ENCODE measurements around the gene ACACB.

The ACACB gene

DNA sequence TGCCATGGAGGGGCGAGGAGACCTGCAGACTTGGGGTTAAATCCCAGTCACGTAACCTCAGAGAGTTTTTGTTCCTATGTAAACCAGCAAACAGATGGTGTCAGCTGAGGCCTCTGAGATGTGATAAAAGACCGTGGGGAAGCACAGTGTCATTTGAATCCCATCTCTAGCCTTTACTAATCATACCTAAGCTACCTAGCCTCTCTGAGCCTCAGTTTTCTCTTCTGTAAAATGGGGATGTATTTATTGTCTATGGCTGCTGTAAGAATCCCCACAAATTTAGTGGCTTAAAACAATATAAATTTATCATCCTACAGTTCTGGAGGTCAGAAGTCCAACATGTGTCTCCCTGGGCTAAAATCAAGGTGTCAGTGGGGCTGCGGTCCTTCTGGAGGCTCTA lies 158.8 kb downstream of the ACACB start:
- no peak for DNase-seq (ENCODE audit: low read depth in 2 of 3, low spot score in 1 of 3)

DNA sequence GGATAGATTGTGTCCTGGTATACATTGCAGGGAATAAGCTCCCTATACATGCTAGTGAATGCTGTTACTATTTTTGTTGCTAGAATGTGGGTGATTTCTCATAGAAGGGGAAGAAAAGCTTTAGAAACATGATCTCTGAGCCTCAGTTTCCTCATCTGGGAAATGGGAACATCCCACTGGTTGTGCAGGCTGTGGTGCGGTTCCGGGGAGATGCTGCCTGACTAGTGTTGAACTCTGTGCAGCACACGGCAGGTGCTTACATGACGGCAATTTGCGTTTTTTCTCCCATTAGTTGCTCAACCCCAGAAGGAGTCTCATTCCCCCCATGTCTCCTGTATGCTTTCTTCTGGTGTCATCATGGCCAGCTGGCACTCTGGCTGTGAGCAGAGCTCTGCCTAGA lies 159.8 kb downstream of the ACACB start:
- DNase-seq (ENCODE audit: low read depth in 2 of 3, low spot score in 1 of 3) = no peak

GRCh38 chr12:109277255-109277898 lies 161.0 kb downstream of the ACACB start:
- no peak for DNase-seq (ENCODE audit: low read depth in 2 of 3, low spot score in 1 of 3)

GRCh38 chr12:109277899-109278762 lies 161.7 kb downstream of the ACACB start:
- no peak for DNase-seq (ENCODE audit: low read depth in 2 of 3, low spot score in 1 of 3)

- DNase-seq (ENCODE audit: low read depth in 2 of 3, low spot score in 1 of 3) = no peak
These were observed 162.5 kb downstream of the ACACB start for GRCh38 chr12:109278912-109279311.

DNA sequence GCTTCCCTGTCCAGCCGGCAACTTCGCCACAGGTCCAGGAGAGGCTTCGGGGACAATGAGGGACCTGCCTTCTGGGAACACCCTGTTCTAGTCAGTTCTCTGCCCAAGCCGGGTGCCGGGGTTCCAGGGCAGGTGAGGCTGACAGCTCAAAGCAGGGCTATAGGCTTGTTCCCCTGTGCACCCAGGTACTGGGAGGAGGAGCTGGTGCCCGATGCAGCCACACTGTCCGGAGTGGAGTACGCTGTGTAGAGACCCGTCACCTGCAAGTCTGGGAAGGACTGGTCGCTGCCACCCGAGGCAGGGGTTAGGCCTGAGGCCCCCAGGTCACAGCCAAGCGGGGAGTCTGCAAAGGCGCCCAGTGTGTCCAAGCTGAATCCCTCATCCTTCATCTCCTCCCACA lies 163.1 kb downstream of the ACACB start:
- no peak for DNase-seq (ENCODE audit: low read depth in 2 of 3, low spot score in 1 of 3)

- no peak for DNase-seq (ENCODE audit: low read depth in 2 of 3, low spot score in 1 of 3)
These were observed 165.1 kb downstream of the ACACB start for GRCh38 chr12:109281452-109281851.

DNA sequence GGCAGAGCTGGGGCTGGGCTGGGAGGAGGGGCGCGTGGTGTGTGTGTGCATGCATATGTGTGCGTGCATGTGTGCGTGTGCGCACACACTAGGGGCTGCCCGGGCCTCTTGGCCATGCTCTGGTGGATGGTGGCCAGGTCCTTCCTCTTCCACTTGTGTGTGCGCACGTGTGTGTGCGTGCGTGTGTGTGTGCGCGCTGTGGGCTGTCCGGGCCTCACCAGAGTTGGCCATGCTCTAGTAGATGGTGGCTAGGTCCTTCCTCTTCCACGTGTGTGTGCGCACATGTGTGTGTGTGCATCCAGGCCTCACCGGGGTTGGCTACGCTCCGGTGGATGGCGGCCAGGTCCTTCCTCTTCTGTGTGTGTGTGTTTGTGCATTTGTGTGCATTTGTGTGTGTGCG lies 168.0 kb downstream of the ACACB start:
- DNase-seq (ENCODE audit: low read depth in 2 of 3, low spot score in 1 of 3) = no peak

DNA sequence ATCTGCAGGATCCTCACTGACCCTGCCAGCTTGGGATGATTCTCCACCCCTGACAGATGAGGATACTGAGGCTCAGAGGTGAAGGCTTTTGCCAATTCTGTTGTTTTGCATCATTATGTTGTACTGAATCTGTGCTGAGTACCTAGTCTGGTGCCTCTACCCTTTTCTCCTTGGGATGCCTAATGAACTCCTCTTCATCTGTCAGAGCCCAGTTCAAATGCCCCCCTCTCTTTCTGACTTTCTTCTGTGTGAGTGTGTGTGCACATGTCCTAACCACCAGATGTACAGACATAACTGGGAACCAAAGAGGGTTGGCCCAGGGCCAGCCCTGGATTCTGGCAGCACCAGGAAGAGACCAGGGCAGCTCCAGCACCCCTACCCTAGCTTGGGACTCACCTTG lies 169.9 kb downstream of the ACACB start:
- DNase-seq (ENCODE audit: low read depth in 2 of 3, low spot score in 1 of 3) = no peak

- DNase-seq (ENCODE audit: low read depth in 2 of 3, low spot score in 1 of 3) = no peak
These were observed 170.3 kb downstream of the ACACB start for GRCh38 chr12:109286652-109287051.

DNA sequence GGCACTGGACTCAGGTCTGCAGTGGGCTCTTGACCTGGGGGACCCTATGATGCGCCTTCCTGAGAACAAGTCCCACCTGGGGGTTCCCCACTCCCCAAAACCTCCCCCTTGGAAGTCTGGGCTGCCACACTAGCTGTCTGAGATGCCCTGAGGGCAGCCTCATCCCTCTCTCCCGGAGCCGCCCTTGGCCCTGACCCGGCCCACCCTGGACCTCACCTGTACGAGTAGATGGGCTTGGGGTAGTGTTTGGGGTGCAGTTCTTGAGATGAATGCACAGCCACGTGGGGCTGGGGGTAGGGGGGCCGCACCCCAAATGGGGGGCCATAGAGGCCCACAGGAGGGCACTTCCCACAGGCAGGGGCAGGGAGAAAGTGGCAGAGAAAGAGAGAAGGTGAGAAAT lies 170.8 kb downstream of the ACACB start:
- DNase-seq (ENCODE audit: low read depth in 2 of 3, low spot score in 1 of 3) = no peak

GRCh38 chr12:109287811-109288469 lies 171.6 kb downstream of the ACACB start:
- DNase-seq (ENCODE audit: low read depth in 2 of 3, low spot score in 1 of 3) = no peak

- no peak for DNase-seq (ENCODE audit: low read depth in 2 of 3, low spot score in 1 of 3)
These were observed 172.2 kb downstream of the ACACB start for GRCh38 chr12:109288571-109288970.

DNA sequence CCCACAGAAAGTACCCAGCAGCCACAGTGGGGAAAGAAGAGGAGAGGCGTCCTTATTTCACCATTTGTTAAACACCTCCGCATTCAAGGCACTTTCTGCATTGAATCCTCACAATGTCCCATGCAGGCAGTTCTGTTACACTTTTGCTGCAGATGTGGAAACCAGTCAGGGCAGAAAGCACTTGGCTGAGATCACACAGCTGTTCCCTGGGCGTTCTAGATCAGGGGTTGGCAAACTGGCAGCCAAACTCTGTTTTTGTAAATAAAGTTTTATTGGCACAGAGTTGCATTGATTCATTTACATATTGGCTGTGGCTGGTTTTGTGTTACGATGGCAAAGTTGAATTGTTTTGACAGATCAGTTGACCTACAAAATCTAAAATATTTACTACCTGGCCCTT lies 172.6 kb downstream of the ACACB start:
- DNase-seq (ENCODE audit: low read depth in 2 of 3, low spot score in 1 of 3) = no peak

- DNase-seq (ENCODE audit: low read depth in 2 of 3, low spot score in 1 of 3) = no peak
These were observed 173.2 kb downstream of the ACACB start for GRCh38 chr12:109289551-109289950.

- no peak for DNase-seq (ENCODE audit: low read depth in 2 of 3, low spot score in 1 of 3)
These were observed 173.7 kb downstream of the ACACB start for GRCh38 chr12:109290061-109290460.

DNA sequence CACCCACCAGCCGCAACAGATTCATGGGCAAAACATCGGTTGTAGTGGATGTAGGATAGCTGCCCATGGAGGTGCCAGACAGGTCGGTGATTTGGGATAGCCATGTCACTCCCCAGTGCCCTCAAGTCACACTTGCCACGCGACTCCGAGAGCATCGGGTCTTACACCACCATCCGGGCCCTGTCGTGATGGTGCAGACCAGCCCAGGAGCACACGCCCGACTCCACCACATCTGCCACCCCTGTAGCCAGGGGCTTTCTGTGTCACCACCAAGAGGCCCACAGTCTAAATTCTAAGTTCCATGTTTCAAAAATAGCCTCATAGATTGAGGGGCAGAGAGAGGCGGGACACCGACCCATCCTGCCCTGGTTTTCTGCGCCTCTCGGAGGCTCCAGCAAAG lies 174.7 kb downstream of the ACACB start:
- DNase-seq (ENCODE audit: low read depth in 2 of 3, low spot score in 1 of 3) = no peak

DNA sequence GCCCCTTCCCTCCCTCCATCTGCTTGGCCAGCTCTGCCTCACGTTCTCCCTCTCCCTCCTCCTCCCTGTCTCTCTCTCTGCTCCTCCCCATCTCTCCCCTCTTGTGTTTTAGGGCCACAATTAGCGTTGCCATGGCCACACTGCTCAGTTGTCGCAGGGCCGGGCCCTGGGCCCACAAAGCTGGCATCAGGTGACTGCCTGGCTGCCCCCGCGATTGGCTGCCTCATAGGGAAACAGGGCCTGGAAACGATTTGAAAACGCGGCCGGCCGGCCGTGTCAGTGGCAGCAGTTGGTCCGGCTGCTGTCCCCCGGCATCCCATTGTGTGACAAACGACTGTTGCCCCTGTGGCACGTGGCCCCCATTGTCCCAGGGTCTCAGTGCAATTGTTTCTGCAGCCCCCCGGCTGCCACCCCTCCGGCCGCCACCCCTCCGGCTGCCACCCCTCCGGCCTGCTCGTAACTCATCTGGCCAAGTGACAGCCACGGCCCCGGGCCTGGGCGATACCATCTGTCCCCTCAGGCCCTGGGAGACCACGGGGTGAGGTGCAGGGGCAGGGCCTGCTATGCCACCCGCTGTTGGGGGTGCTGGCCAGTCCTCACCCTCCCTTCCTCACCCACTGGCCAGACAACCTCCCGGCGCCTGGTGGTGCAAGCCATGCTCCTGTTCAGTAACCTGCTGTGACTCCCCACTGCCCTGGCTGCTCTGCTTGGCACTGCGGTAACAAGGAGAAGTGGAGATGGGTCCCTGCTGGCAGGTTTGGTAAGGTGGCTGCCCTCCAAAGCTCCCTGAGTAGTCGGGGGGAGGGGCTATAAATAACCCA lies 175.3 kb downstream of the ACACB start:
- DNase-seq (ENCODE audit: low read depth in 2 of 3, low spot score in 1 of 3) = no peak

- no peak for DNase-seq (ENCODE audit: low read depth in 2 of 3, low spot score in 1 of 3)
These were observed 175.9 kb downstream of the ACACB start for GRCh38 chr12:109292342-109292711.

- no peak for DNase-seq (ENCODE audit: low read depth in 2 of 3, low spot score in 1 of 3)
These were observed 176.7 kb downstream of the ACACB start for GRCh38 chr12:109293106-109293505.

DNA sequence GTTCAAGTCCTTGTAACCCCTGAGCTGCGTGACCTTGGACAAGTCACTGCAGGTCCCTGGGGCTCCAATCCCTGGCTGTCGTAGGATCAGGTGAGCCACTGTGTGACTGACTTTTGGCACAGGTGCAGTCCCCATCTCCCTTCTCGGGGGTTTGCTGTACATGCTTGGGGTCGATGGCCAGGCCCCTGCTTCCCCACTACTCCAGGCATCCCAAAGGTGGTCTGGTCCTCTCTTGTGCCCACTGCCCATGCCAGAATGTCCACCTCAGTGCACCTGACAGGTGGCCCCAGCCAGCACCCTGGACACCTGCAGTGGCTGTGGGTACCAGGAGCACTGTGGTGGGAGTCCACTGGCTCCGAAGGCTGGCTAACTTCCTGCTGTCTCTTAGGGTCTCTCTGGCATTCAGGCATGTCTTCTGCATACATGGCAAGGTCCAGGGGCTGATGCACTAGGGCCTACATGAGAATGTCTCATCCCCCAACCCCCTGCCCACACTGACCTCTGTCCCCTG lies 178.0 kb downstream of the ACACB start:
- no peak for DNase-seq (ENCODE audit: low read depth in 2 of 3, low spot score in 1 of 3)

Data from stimulated activated CD4-positive, alpha-beta T cell treated with anti-CD3 and anti-CD28 coated beads, Interleukin-12 subunit alpha, Interleukin-12 subunit beta, amount 100 ng/mL, for 48 hours (primary cell).